Measurements from ENCODE around the gene EML5. TPM values are rescaled to one million over a fixed set of nuclear protein-coding genes. Genes with fewer than 3 reads are reported as not detected.

Gene EML5
- total RNA-seq, 1 donor from 2014 or later, result 0.49 TPM

DNA sequence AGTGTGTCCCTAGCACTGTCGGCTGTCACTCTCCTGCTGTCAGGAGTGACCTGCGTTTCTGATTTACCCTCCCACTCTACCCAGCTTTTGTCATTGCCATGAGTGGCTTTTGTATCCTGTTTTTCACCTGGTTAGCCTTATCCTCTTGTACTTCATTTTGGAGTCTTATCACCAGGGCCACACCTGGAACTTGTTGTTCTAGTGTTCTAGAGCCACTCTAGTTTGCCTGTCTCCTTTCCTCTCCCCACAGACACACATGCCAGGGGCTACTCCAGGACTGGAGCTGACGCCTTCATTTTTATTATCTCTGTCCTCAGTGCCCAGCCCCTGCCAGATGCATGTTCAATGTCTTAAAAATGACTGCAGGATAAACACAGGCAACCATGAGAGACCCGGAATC is 195.7 kb downstream of the EML5 start:
- intact Hi-C loops (cut with DNase I), result no loop called here
- Histone ChIP-seq H3K27me3 (no peaks in the 10 kb centered on the region), H3K9me3 (no peaks in the 10 kb centered on the region), H3K27ac (no peak overlapping the region), H3K4me1 (no peaks in the 10 kb centered on the region), H3K4me3 (no peak overlapping the region), H3K36me3 (peaks cover 0 to 51% of the 10 kb centered on the region in 2 donors)
- TF ChIP-seq POLR2AphosphoS5 (IDR thresholded peaks at IDR 0.05; ENCODE audit: insufficient read depth in 1 of 2, low read depth in 1 of 2), result no peak
- DNase-seq (ENCODE audit: extremely low spot score in 2 of 2), result no peak

GRCh38 chr14:88592031-88592430 is 200.7 kb downstream of the EML5 start:
- H3K9me3 ChIP-seq, result no peaks in the 10 kb centered on the region
- no peak overlapping the region for H3K4me3 ChIP-seq
- intact Hi-C loops (cut with DNase I), result no loop called here
- DNase-seq (ENCODE audit: extremely low spot score in 2 of 2), result no peak
- peaks cover 0 to 30% of the 10 kb centered on the region in 2 donors for H3K36me3 ChIP-seq
- H3K27me3 ChIP-seq, result no peaks in the 10 kb centered on the region
- H3K4me1 ChIP-seq, result no peaks in the 10 kb centered on the region
- TF ChIP-seq POLR2AphosphoS5 (IDR thresholded peaks at IDR 0.05; ENCODE audit: insufficient read depth in 1 of 2, low read depth in 1 of 2) (no peak), POLR2A (IDR thresholded peaks at IDR 0.05) (no peak)
- TF ChIP-seq, protein P1, sequence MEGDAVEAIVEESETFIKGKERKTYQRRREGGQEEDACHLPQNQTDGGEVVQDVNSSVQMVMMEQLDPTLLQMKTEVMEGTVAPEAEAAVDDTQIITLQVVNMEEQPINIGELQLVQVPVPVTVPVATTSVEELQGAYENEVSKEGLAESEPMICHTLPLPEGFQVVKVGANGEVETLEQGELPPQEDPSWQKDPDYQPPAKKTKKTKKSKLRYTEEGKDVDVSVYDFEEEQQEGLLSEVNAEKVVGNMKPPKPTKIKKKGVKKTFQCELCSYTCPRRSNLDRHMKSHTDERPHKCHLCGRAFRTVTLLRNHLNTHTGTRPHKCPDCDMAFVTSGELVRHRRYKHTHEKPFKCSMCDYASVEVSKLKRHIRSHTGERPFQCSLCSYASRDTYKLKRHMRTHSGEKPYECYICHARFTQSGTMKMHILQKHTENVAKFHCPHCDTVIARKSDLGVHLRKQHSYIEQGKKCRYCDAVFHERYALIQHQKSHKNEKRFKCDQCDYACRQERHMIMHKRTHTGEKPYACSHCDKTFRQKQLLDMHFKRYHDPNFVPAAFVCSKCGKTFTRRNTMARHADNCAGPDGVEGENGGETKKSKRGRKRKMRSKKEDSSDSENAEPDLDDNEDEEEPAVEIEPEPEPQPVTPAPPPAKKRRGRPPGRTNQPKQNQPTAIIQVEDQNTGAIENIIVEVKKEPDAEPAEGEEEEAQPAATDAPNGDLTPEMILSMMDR (IDR thresholded peaks at IDR 0.05), result no peak
- H3K27ac ChIP-seq, result no peak overlapping the region

DNA sequence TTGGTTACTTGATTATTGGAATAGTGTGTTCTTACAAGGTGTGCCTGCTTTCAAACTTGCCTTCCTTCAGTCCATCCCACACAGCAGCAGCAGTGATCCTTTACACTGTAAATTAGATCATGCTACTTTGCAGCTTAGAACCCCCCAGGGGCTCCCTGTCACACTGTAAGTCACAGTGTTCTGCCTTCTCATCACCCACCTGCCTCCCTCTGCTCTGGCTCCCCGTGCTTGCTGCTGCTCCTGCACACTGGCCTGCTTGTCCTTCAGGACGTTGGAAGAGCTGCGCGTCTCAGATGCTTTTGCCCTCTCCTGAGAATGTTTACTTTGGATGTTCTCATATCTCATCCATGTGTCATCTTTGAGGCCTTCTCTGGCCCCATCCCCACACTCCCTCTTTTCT is 202.6 kb downstream of the EML5 start:
- peaks cover 0 to 20% of the 10 kb centered on the region in 2 donors for H3K36me3 ChIP-seq

DNA sequence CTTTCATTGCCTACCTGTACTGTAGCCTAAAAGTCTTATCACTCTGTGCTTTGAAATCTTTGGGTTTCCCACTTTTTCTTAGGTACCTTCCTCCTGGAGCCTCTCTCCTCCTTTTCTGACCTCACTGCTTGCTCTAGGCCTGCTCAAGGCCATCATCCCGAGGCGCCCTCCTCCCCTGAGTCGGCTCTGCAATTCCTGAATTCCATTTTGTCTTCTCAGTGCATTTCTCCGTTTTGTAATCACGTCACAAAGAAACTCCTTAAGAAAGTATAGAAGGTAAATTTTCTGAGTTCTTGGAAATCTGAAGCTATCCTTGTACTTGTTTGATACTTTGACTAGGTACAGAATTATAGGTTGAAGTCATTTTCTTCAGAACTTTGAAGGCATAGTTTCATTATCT is 204.7 kb downstream of the EML5 start:
- no peak for TF ChIP-seq POLR2AphosphoS5 (IDR thresholded peaks at IDR 0.05; ENCODE audit: insufficient read depth in 1 of 2, low read depth in 1 of 2)
- no peak for TF ChIP-seq POLR2A (IDR thresholded peaks at IDR 0.05)
- TF ChIP-seq, protein P1 (IDR thresholded peaks at IDR 0.05), result no peak
- DNase-seq (ENCODE audit: extremely low spot score in 2 of 2), result no peak
- H3K4me3 ChIP-seq, result no peak overlapping the region
- H3K9me3 ChIP-seq, result no peaks in the 10 kb centered on the region
- peaks cover 0 to 37% of the 10 kb centered on the region in 2 donors for H3K36me3 ChIP-seq
- intact Hi-C loops (cut with DNase I), result no loop called here
- H3K27ac ChIP-seq, result no peak overlapping the region
- H3K27me3 ChIP-seq, result no peaks in the 10 kb centered on the region
- no peaks in the 10 kb centered on the region for H3K4me1 ChIP-seq

More for the DNA sequence above, 202.6 kb downstream of the EML5 start:
- Histone ChIP-seq H3K27ac (no peak overlapping the region), H3K4me3 (no peak overlapping the region), H3K27me3 (no peaks in the 10 kb centered on the region), H3K4me1 (no peaks in the 10 kb centered on the region), H3K9me3 (no peaks in the 10 kb centered on the region)
- DNase-seq (ENCODE audit: extremely low spot score in 2 of 2), result no peak
- no peak for TF ChIP-seq POLR2A (IDR thresholded peaks at IDR 0.05)
- TF ChIP-seq, protein P1 (IDR thresholded peaks at IDR 0.05), result no peak
- TF ChIP-seq POLR2AphosphoS5 (IDR thresholded peaks at IDR 0.05; ENCODE audit: insufficient read depth in 1 of 2, low read depth in 1 of 2), result no peak
- intact Hi-C loops (cut with DNase I), result no loop called here

- intact Hi-C loops (cut with DNase I), result no loop called here
- H3K36me3 ChIP-seq, result peaks cover 0 to 42% of the 10 kb centered on the region in 2 donors
- no peaks in the 10 kb centered on the region for H3K27me3 ChIP-seq
- no peaks in the 10 kb centered on the region for H3K9me3 ChIP-seq
- no peaks in the 10 kb centered on the region for H3K4me1 ChIP-seq
- no peak overlapping the region for H3K27ac ChIP-seq
- no peak for DNase-seq (ENCODE audit: extremely low spot score in 2 of 2)
- H3K4me3 ChIP-seq, result no peak overlapping the region
- TF ChIP-seq, protein P1 (IDR thresholded peaks at IDR 0.05), result no peak
- TF ChIP-seq POLR2AphosphoS5 (IDR thresholded peaks at IDR 0.05; ENCODE audit: insufficient read depth in 1 of 2, low read depth in 1 of 2) (no peak), POLR2A (IDR thresholded peaks at IDR 0.05) (no peak)
Measured at GRCh38 chr14:88584451-88584850, 208.3 kb downstream of the EML5 start.

All from vagina (tissue), 2 donors.